ENCODE measurements around the gene CMTM7. TPM values are rescaled to one million over a fixed set of nuclear protein-coding genes. Genes with fewer than 3 reads are reported as not detected.

The CMTM7 gene
- total RNA-seq, 1 experiment from 2014 or later: 62.6 TPM

DNA sequence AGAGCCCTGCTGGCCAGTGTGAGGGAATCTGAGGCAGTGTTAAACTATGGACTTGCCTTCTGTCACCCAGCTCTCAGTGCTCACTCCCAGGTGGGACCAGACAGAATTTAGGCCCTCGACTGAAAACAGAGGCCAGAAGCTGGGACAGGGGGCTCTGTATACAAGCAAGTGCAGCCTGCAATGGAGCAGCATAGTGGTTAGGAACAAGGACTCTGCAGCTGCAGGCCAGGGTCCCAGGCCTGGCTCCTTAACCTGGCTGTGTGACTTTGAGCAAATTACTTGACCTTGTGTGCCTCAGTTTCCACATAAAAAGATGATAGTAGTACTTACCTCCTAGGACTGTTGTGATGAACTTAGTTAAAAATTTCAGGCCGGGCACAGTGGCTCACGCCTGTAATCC lies 39.8 kb downstream of the CMTM7 start (continued):
- TF ChIP-seq, protein P1, sequence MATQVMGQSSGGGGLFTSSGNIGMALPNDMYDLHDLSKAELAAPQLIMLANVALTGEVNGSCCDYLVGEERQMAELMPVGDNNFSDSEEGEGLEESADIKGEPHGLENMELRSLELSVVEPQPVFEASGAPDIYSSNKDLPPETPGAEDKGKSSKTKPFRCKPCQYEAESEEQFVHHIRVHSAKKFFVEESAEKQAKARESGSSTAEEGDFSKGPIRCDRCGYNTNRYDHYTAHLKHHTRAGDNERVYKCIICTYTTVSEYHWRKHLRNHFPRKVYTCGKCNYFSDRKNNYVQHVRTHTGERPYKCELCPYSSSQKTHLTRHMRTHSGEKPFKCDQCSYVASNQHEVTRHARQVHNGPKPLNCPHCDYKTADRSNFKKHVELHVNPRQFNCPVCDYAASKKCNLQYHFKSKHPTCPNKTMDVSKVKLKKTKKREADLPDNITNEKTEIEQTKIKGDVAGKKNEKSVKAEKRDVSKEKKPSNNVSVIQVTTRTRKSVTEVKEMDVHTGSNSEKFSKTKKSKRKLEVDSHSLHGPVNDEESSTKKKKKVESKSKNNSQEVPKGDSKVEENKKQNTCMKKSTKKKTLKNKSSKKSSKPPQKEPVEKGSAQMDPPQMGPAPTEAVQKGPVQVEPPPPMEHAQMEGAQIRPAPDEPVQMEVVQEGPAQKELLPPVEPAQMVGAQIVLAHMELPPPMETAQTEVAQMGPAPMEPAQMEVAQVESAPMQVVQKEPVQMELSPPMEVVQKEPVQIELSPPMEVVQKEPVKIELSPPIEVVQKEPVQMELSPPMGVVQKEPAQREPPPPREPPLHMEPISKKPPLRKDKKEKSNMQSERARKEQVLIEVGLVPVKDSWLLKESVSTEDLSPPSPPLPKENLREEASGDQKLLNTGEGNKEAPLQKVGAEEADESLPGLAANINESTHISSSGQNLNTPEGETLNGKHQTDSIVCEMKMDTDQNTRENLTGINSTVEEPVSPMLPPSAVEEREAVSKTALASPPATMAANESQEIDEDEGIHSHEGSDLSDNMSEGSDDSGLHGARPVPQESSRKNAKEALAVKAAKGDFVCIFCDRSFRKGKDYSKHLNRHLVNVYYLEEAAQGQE (IDR thresholded peaks at IDR 0.05; ENCODE audit: low read depth): no peak
- TF ChIP-seq ZNF274 (IDR thresholded peaks at IDR 0.05; ENCODE audit: low read depth, low read length) (no peak), POLR2A (IDR thresholded peaks at IDR 0.05; ENCODE audit: borderline replicate concordance, extremely low read depth, insufficient read depth, insufficient read length) (no peak)
- TF ChIP-seq, protein P2, sequence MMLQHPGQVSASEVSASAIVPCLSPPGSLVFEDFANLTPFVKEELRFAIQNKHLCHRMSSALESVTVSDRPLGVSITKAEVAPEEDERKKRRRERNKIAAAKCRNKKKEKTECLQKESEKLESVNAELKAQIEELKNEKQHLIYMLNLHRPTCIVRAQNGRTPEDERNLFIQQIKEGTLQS (IDR thresholded peaks at IDR 0.05): no peak

DNA sequence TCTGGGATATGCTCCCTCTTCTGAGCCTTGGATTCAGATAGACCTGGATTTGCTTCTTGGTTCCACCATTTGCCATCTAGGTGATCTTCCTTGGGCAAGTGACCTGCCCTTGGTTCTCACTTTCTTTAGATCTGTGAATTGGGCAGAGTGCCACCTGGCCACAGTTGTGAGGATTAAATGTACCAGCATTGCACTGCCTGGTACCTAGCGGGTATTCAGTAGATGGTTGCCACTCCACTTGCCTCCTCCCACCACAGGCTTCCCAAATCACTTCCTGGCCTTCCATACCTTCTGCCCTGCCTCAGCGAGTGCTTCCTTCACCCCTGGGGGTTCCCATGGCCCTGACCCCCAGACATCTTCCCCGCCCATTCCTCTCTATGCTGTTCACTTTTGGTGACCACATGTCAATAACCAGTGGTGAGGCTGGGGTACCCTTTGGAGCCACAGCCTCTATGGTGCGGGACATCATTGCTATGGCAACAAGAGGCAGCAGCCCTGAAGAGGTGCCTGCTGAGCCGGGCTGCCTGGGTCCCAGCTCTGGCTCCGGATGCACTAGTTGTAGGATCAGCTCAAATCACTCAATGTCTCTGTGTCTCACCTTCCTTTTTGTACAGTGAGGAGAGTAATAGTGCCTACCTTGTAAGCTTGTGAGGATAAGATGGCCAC lies 40.5 kb downstream of the CMTM7 start:
- ATAC-seq (no peak), DNase-seq (ENCODE audit: low read depth, low spot score) (no peak)
- Histone ChIP-seq H3K4me3 (replicated peaks in 1 of 2; ENCODE audit: low read depth in 1 of 2, low read length in 2 of 2) (no peak overlapping the region), H3K36me3 (ENCODE audit: control insufficient read depth in 1 of 2, insufficient read depth in 2 of 2, low read length in 2 of 2) (no peaks in the 10 kb centered on the region; a peak in 1 of 4 replicates), H3K4me2 (ENCODE audit: low read length) (no peak overlapping the region), H4K20me1 (ENCODE audit: insufficient read depth) (no peaks in the 10 kb centered on the region), H3K4me1 (ENCODE audit: control insufficient read depth in 1 of 2, insufficient read depth in 2 of 2, low read length in 2 of 2) (peaks cover 0 to 55% of the 10 kb centered on the region in 2 experiments; a peak in 2 of 4 replicates), H3K27me3 (ENCODE audit: insufficient read depth, low read length) (no peaks in the 10 kb centered on the region), H3K27ac (ENCODE audit: low read depth, low read length) (no peak overlapping the region), H2AFZ (ENCODE audit: low read depth, low read length, poor library complexity, severe bottlenecking) (no peak overlapping the region), H3K9me3 (ENCODE audit: control insufficient read depth in 1 of 2, insufficient read depth in 1 of 2, low read depth in 1 of 2, low read length in 2 of 2) (no peaks in the 10 kb centered on the region), H3K9ac (ENCODE audit: low read length) (no peak overlapping the region), H3K79me2 (ENCODE audit: insufficient read depth, low read length) (peaks cover 97% of the 10 kb centered on the region), H3K9me2 (ENCODE audit: insufficient read depth) (no peaks in the 10 kb centered on the region; the same call in 1 of the 2 replicates)
- CTCF ChIA-PET: no interaction called here
- TF ChIP-seq CEBPB (IDR thresholded peaks at IDR 0.05; ENCODE audit: low read depth): no peak
- no peak for TF ChIP-seq POLR2AphosphoS5 (IDR thresholded peaks at IDR 0.05; ENCODE audit: low read depth, low read length)
- intact Hi-C loops (cut with micrococcal nuclease): no loop called here
- RAD21 ChIA-PET (ENCODE audit: low non-redundant PET in 1 of 2, low total read pairs in 2 of 2, uncharacterized antibody in 2 of 2, unreplicated experiment in 2 of 2): no interaction called here
- POLR2A ChIA-PET: no interaction called here
- no TSS peak for BruUV-seq (replicated peaks)

Data from HCT116 (cell line).